B cell (primary cell): ENCODE measurements around the gene EHD4. TPM values are rescaled to one million over a fixed set of nuclear protein-coding genes. Genes with fewer than 3 reads are reported as not detected.

Experiments
- ATAC-seq: fragments of 200-7000 bp; cut with Tn5 transposase; one replicate; pipeline ENCODE4 v1.10.0; 2021; ENCODE audit warnings: low read depth, mild to moderate bottlenecking, moderate number of reproducible peaks, moderate library complexity
- CTCF ChIA-PET: fragments of 350-600 bp; sonication (Branson Sonifier 250); formaldehyde crosslinking; loops from one replicate; lab custom pipeline; 2021; ENCODE audit warnings: antibody characterized with exemption, inconsistent platforms; lab: Charles Lee
- POLR2A ChIA-PET: fragments of 350-600 bp; sonication (Branson Sonifier 250); formaldehyde crosslinking; loops from one replicate; lab custom pipeline; 2021; ENCODE audit warnings: antibody characterized with exemption; lab: Charles Lee
- DNase-seq: peaks from one replicate; pipeline ENCODE4 v3.0.0; 2013
- H2AFZ ChIP-seq: 2 replicates; pipeline ENCODE4 v1.6.1; 2012; ENCODE audit warnings: mild to moderate bottlenecking, low read depth, low read length; ENCODE audit not compliant: insufficient read depth, poor library complexity, severe bottlenecking
- H3K27ac ChIP-seq, 2 donors: 1 replicate in 1 of 2; 2 replicates in 1 of 2; pipeline ENCODE4 v1.5.1; 2012 to 2013; ENCODE audit warnings: low read length in 2 of 2, mild to moderate bottlenecking in 2 of 2, moderate library complexity in 1 of 2
- H3K27me3 ChIP-seq, 4 experiments: fragments of 200-600 bp in 1 of 4; sonication (generic) in 1 of 4; replicated peaks in 1 of 4; 1 replicate in 2 of 4; 2 replicates in 2 of 4; pipeline versions ENCODE4 v1.6.1 to v1.7.0; 2013 to 2016; ENCODE audit warnings: low read length in 3 of 4, mild to moderate bottlenecking in 2 of 4, mixed read lengths in 1 of 4, moderate library complexity in 1 of 4; ENCODE audit not compliant: insufficient read depth in 4 of 4, control insufficient read depth in 3 of 4; ENCODE audit errors: control extremely low read depth in 1 of 4
- H3K36me3 ChIP-seq, 2 experiments: replicated peaks in 1 of 2; 1 replicate in 1 of 2; 2 replicates in 1 of 2; pipeline versions ENCODE4 v1.6.1 to v1.7.1; 2013; ENCODE audit warnings: low read length in 1 of 2; ENCODE audit not compliant: insufficient read depth in 2 of 2, control insufficient read depth in 1 of 2; ENCODE audit errors: control extremely low read depth in 1 of 2, extremely low read depth in 1 of 2
- H3K4me1 ChIP-seq, 2 donors: fragments of 200-600 bp in 1 of 2; sonication (generic) in 1 of 2; 1 replicate in 1 of 2; 2 replicates in 1 of 2; pipeline versions ENCODE4 v1.5.1 to v1.6.1; 2013 to 2017; ENCODE audit warnings: low read length in 2 of 2; ENCODE audit not compliant: control insufficient read depth in 2 of 2, insufficient read depth in 2 of 2
- H3K4me2 ChIP-seq: replicated peaks from 2 replicates; pipeline ENCODE3; 2012; ENCODE audit warnings: mild to moderate bottlenecking, low read depth, low read length; ENCODE audit not compliant: poor library complexity, severe bottlenecking
- H3K4me3 ChIP-seq, 5 experiments: fragments of 200-600 bp in 1 of 5; sonication (generic) in 1 of 5; 1 replicate in 3 of 5; 2 replicates in 2 of 5; pipeline versions ENCODE4 v1.5.1 to v1.7.0; 2011 to 2016; ENCODE audit warnings: low read length in 4 of 5, mild to moderate bottlenecking in 4 of 5, low read depth in 2 of 5, control low read depth in 1 of 5, moderate library complexity in 1 of 5; ENCODE audit not compliant: insufficient read depth in 1 of 5; ENCODE audit errors: control extremely low read depth in 1 of 5, extremely low read depth in 1 of 5
- H3K79me2 ChIP-seq: fragments of 200-600 bp; sonication (generic); one replicate; pipeline ENCODE4 v1.6.0; 2016; ENCODE audit warnings: low read length; ENCODE audit not compliant: control insufficient read depth, insufficient read depth
- H3K9ac ChIP-seq: fragments of 200-600 bp; sonication (generic); 2 replicates; pipeline ENCODE4 v1.6.1; 2017; ENCODE audit warnings: mild to moderate bottlenecking, low read length, moderate library complexity
- H3K9me3 ChIP-seq, 3 donors: one replicate each; pipeline versions ENCODE4 v1.6.1 to v1.7.1; 2013; ENCODE audit warnings: low read length in 2 of 3; ENCODE audit not compliant: control insufficient read depth in 2 of 3, insufficient read depth in 1 of 3; ENCODE audit errors: control extremely low read depth in 1 of 3
- H4K20me1 ChIP-seq: 2 replicates; pipeline ENCODE4 v1.6.0; 2012; ENCODE audit warnings: mild to moderate bottlenecking, low read length; ENCODE audit not compliant: insufficient read depth, control insufficient read depth, poor library complexity, severe bottlenecking
- H3K27ac Mint-ChIP-seq: one replicate; pipeline ENCODE4 v1.8.0; 2021; ENCODE audit warnings: mixed read lengths
- H3K27me3 Mint-ChIP-seq: one replicate; pipeline ENCODE4 v1.8.0; 2021; ENCODE audit warnings: mixed read lengths
- H3K4me1 Mint-ChIP-seq: one replicate; pipeline ENCODE4 v1.8.0; 2021; ENCODE audit warnings: mixed read lengths
- H3K4me3 Mint-ChIP-seq: one replicate; pipeline ENCODE4 v1.8.0; 2021; ENCODE audit warnings: mixed read lengths
- H3K9me3 Mint-ChIP-seq: one replicate; pipeline ENCODE4 v1.8.0; 2022; ENCODE audit warnings: mixed read lengths; ENCODE audit not compliant: insufficient read depth
- EZH2 ChIP-seq: IDR thresholded peaks from 2 replicates; pipeline ENCODE4 v1.6.1; 2012; ENCODE audit warnings: borderline replicate concordance, low read depth, mild to moderate bottlenecking, moderate library complexity, low read length; ENCODE audit not compliant: insufficient read depth, poor library complexity, severe bottlenecking
- WGBS: methylation state at CpG from one replicate; pipeline ENCODE4 v1.1.5; 2013; ENCODE audit warnings: missing lambda C conversion rate; ENCODE audit not compliant: insufficient coverage; 5-methylcytosine and 5-hydroxymethylcytosine counted together
- intact Hi-C: fragments of 100-400 bp; cut with micrococcal nuclease; formaldehyde crosslinking; loops from one replicate; pipeline ENCODE4 v1.10.0; 2022
- polyA plus RNA-seq: library from polyadenylated mRNA; depleted of rRNA; stranded (reverse); fragments of >200 nt; gene quantifications from 2 replicates; pipeline ENCODE4 v1.2.3, GENCODE V29; 2012
- total RNA-seq, 2 donors: library from RNA; stranded (reverse); fragments of 120-200 nt in 1 of 2; gene quantifications; 1 replicate in 1 of 2; 2 replicates in 1 of 2; pipeline versions ENCODE4 v1.2.3 to v1.2.4, GENCODE V29; 2013 to 2022
- TF ChIP-seq, protein P1 (sequence below): fragments of 200-600 bp; IDR thresholded peaks from one replicate; pipeline ENCODE4 v1.8.0; 2022; ENCODE audit warnings: antibody characterized with exemption, mild to moderate bottlenecking

EHD4 gene
- total and polyA plus RNA-seq, 2 donors (not counting 1 experiment from before 2014, with no cell fraction given), result 3.1 to 12.7 TPM

DNA sequence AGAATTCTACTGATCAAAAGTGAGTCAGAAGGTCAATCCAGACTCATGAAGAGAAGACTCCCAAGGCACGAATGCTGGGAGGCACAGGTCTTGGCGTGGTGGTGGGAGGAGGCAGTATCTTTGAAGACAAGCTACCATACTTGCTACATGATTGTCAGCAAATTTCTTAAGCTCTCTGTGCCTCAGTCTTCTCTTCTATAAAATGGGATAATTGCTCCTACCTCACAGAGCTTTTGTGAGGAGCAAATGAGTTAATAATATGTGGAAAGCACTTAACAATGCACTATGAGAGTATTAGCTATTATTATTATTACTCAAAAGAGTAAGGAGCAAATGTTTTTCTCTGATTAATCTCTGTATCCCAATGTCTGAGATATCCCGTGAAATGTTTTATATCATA is 36.2 kb downstream of the EHD4 start:
- Histone ChIP-seq H3K9ac (no peak overlapping the region), H2AFZ (no peak overlapping the region), H3K4me1 (peaks cover 17 to 35% of the 10 kb centered on the region in 2 donors), H4K20me1 (no peaks in the 10 kb centered on the region), H3K27me3 (no peaks in the 10 kb centered on the region), H3K27ac (peak overlapping the region in 1 of 2 donors; percentile 78), H3K9me3 (no peaks in the 10 kb centered on the region), H3K79me2 (peaks cover 24% of the 10 kb centered on the region), H3K4me2 (no peak overlapping the region), H3K36me3 (peaks cover 1 to 4% of the 10 kb centered on the region in 2 experiments), H3K4me3 (no peak overlapping the region)
- intact Hi-C loops, result loop anchor here (2.0 kb wide), 1 partner anchor 13 kb away; no protein-coding TSS in a partner anchor
- no peaks in the 10 kb centered on the region for H3K27me3 Mint-ChIP-seq
- H3K27ac Mint-ChIP-seq, result peak overlapping the region; percentile 94
- TF ChIP-seq EZH2, result no peak
- TF ChIP-seq, protein P1, sequence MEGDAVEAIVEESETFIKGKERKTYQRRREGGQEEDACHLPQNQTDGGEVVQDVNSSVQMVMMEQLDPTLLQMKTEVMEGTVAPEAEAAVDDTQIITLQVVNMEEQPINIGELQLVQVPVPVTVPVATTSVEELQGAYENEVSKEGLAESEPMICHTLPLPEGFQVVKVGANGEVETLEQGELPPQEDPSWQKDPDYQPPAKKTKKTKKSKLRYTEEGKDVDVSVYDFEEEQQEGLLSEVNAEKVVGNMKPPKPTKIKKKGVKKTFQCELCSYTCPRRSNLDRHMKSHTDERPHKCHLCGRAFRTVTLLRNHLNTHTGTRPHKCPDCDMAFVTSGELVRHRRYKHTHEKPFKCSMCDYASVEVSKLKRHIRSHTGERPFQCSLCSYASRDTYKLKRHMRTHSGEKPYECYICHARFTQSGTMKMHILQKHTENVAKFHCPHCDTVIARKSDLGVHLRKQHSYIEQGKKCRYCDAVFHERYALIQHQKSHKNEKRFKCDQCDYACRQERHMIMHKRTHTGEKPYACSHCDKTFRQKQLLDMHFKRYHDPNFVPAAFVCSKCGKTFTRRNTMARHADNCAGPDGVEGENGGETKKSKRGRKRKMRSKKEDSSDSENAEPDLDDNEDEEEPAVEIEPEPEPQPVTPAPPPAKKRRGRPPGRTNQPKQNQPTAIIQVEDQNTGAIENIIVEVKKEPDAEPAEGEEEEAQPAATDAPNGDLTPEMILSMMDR, result no peak
- CTCF ChIA-PET, result interaction anchor here (1.2 to 4.2 kb wide), 3 partner anchors 11 to 163 kb away, joined by 3 to 19 read pairs (median 15); partner anchors contain the start of gene MAPKBP1
- no peaks in the 10 kb centered on the region for H3K9me3 Mint-ChIP-seq
- no CpG with 5 or more reads among the region's 3 CpGs for WGBS
- ATAC-seq, result no peak
- peaks cover 34% of the 10 kb centered on the region for H3K4me1 Mint-ChIP-seq
- no peak for DNase-seq
- POLR2A ChIA-PET, result no interaction called here
- H3K4me3 Mint-ChIP-seq, result no peak overlapping the region

DNA sequence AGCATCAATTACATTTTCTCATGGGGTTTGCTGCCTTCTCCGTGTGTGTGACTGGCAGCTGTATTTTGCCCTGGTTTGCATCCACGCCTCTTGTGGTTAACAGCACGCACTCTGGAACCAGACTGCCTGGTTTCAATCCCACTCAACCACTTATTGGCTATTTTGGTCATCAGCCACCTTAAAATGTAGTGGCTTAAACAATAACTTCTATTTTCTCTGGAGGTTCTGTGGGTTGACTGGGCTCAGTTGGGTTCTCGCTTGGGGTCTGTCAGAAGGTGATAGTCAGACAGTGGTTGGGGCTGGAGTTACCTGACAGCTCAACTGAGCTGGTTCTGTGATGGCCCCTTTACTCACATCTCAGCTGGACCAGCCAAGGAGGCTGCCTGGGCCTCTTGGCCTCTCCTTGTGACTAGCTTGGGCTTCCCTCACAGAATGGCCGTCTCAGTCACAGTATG is 36.8 kb downstream of the EHD4 start:
- Mint-ChIP-seq H3K27ac (peak overlapping the region; percentile 94), H3K27me3 (no peaks in the 10 kb centered on the region), H3K4me3 (no peak overlapping the region), H3K9me3 (no peaks in the 10 kb centered on the region), H3K4me1 (peaks cover 36% of the 10 kb centered on the region)
- no peak for DNase-seq
- intact Hi-C loops, result loop anchor here (2.0 kb wide), 1 partner anchor 13 kb away; no protein-coding TSS in a partner anchor
- Histone ChIP-seq H3K79me2 (peaks cover 24% of the 10 kb centered on the region), H4K20me1 (no peaks in the 10 kb centered on the region), H2AFZ (no peak overlapping the region), H3K36me3 (peaks cover 0 to 3% of the 10 kb centered on the region in 2 experiments), H3K4me2 (peak overlapping the region; percentile 65), H3K4me3 (no peak overlapping the region), H3K27me3 (no peaks in the 10 kb centered on the region), H3K9me3 (no peaks in the 10 kb centered on the region), H3K27ac (peak overlapping the region; percentile 33 to 78), H3K9ac (no peak overlapping the region), H3K4me1 (peaks cover 20 to 41% of the 10 kb centered on the region in 2 donors)
- POLR2A ChIA-PET, result no interaction called here
- CTCF ChIA-PET, result interaction anchor here (0.8 to 4.2 kb wide), 3 partner anchors 31 to 162 kb away, joined by 3 to 19 read pairs (median 15); partner anchors contain the start of gene MAPKBP1
- whole genome bisulfite sequencing, result 39% methylated on average over 3 of the region's 5 CpGs
- TF ChIP-seq EZH2, result no peak
- TF ChIP-seq, protein P1, result no peak
- no peak for ATAC-seq
